Stomach smooth muscle (tissue), 2 donors: ENCODE data around the gene PCDHB6.
"Not testable (repeated sequence)": the region's sequence is repeated elsewhere in the genome, so short reads cannot be mapped to it uniquely, and the experiment has no call there.

Experiments
- H3K27ac ChIP-seq: one replicate; pipeline ENCODE4 v1.7.0; 2013; ENCODE audit warnings: mild to moderate bottlenecking, low read length, inconsistent platforms
- H3K27me3 ChIP-seq, 2 donors: one replicate each; pipeline ENCODE4 v1.7.0; 2013; ENCODE audit warnings: low read length in 2 of 2; ENCODE audit not compliant: insufficient read depth in 2 of 2, control insufficient read depth in 1 of 2
- H3K36me3 ChIP-seq, 2 donors: one replicate each; pipeline ENCODE4 v1.7.0; 2013; ENCODE audit warnings: low read length in 2 of 2; ENCODE audit not compliant: control insufficient read depth in 2 of 2, insufficient read depth in 2 of 2
- H3K4me1 ChIP-seq: one replicate; pipeline ENCODE4 v1.7.0; 2013; ENCODE audit warnings: low read length; ENCODE audit not compliant: control insufficient read depth, insufficient read depth
- H3K4me3 ChIP-seq, 2 donors: one replicate each; pipeline ENCODE4 v1.7.0; 2013; ENCODE audit warnings: low read length in 2 of 2
- H3K9ac ChIP-seq, 2 donors: one replicate each; pipeline ENCODE4 v1.7.0; 2013; ENCODE audit warnings: low read length in 2 of 2, mild to moderate bottlenecking in 1 of 2
- H3K9me3 ChIP-seq, 2 donors: one replicate each; pipeline ENCODE4 v1.7.0; 2013; ENCODE audit warnings: low read length in 2 of 2; ENCODE audit not compliant: control insufficient read depth in 2 of 2
- donor health status: healthy.
- donor health status: Pancreatic carcinoma.

Gene PCDHB6

GRCh38 chr5:141127305-141127704, 22.6 kb upstream of the PCDHB6 start:
- no peaks in the 10 kb centered on the region for H3K4me1 ChIP-seq
- no peaks in the 10 kb centered on the region for H3K36me3 ChIP-seq
- H3K4me3 ChIP-seq: no peak overlapping the region
- peaks cover 0 to 2% of the 10 kb centered on the region in 2 donors for H3K27me3 ChIP-seq
- H3K9me3 ChIP-seq: peaks cover 0 to 7% of the 10 kb centered on the region in 2 donors
- H3K27ac ChIP-seq: no peak overlapping the region
- H3K9ac ChIP-seq: no peak overlapping the region

GRCh38 chr5:141135030-141135717, 14.7 kb upstream of the PCDHB6 start, which contains the start of gene PCDHB5:
Gene PCDHB5, plus strand, starts transcription at chr5:141135206. Its CDS starts 229 bp downstream, at chr5:141135435.
- Histone ChIP-seq H3K27me3 (no peaks in the 10 kb centered on the region), H3K9ac (peak within 1 kb of the TSS in 1 of 2 donors; percentile 60), H3K4me1 (no peaks in the 10 kb centered on the region), H3K36me3 (no peaks in the 10 kb centered on the region), H3K4me3 (peak within 1 kb of the TSS; percentile 64), H3K9me3 (peaks cover 16 to 26% of the 10 kb centered on the region in 2 donors), H3K27ac (no peak within 1 kb of the TSS)

- H3K9me3 ChIP-seq: peaks cover 16 to 26% of the 10 kb centered on the region in 2 donors
Observed at GRCh38 chr5:141135718-141136266, 14.1 kb upstream of the PCDHB6 start.

GRCh38 chr5:141137346-141137745, 12.5 kb upstream of the PCDHB6 start:
- H3K4me3 ChIP-seq, H3K27ac ChIP-seq, H3K27me3 ChIP-seq, H3K9ac ChIP-seq, H3K36me3 ChIP-seq, H3K4me1 ChIP-seq: not testable (repeated sequence)
- H3K9me3 ChIP-seq: peaks cover 17 to 27% of the 10 kb centered on the region in 2 donors

More at GRCh38 chr5:141135718-141136266, 14.1 kb upstream of the PCDHB6 start:
- no peaks in the 10 kb centered on the region for H3K4me1 ChIP-seq
- no peaks in the 10 kb centered on the region for H3K27me3 ChIP-seq
- H3K4me3 ChIP-seq: peak overlapping the region; percentile 64
- no peak overlapping the region for H3K9ac ChIP-seq
- no peak overlapping the region for H3K27ac ChIP-seq
- H3K36me3 ChIP-seq: no peaks in the 10 kb centered on the region

GRCh38 chr5:141150224-141150992, 551 bp downstream of the PCDHB6 start:
- Histone ChIP-seq H3K9me3 (peaks cover 15 to 26% of the 10 kb centered on the region in 2 donors), H3K4me1 (no peaks in the 10 kb centered on the region), H3K27me3 (peaks cover 4 to 6% of the 10 kb centered on the region in 2 donors), H3K27ac (no peak overlapping the region), H3K9ac (no peak overlapping the region), H3K36me3 (no peaks in the 10 kb centered on the region), H3K4me3 (peak overlapping the region; percentile 44 to 46)

- Histone ChIP-seq H3K4me3 (no peak overlapping the region), H3K4me1 (no peaks in the 10 kb centered on the region), H3K9ac (no peak overlapping the region), H3K9me3 (peaks cover 18 to 29% of the 10 kb centered on the region in 2 donors), H3K27ac (no peak overlapping the region), H3K36me3 (no peaks in the 10 kb centered on the region), H3K27me3 (peaks cover 4 to 6% of the 10 kb centered on the region in 2 donors)
Observed at GRCh38 chr5:141150993-141151325, 1.1 kb downstream of the PCDHB6 start.

- H3K27me3 ChIP-seq, H3K4me1 ChIP-seq, H3K27ac ChIP-seq, H3K4me3 ChIP-seq, H3K36me3 ChIP-seq, H3K9ac ChIP-seq: not testable (repeated sequence)
- peaks cover 20 to 34% of the 10 kb centered on the region in 2 donors for H3K9me3 ChIP-seq
Observed at GRCh38 chr5:141151632-141152031, 1.8 kb downstream of the PCDHB6 start.

- H3K9me3 ChIP-seq: peaks cover 23 to 39% of the 10 kb centered on the region in 2 donors
- not testable (repeated sequence) for H3K27me3 ChIP-seq, H3K4me1 ChIP-seq, H3K4me3 ChIP-seq, H3K27ac ChIP-seq, H3K9ac ChIP-seq, H3K36me3 ChIP-seq
Observed at GRCh38 chr5:141152096-141152495, 2.2 kb downstream of the PCDHB6 start.

- no peak overlapping the region for H3K4me3 ChIP-seq
- H3K36me3 ChIP-seq: no peaks in the 10 kb centered on the region
- H3K4me1 ChIP-seq: no peaks in the 10 kb centered on the region
- no peak overlapping the region for H3K27ac ChIP-seq
- no peak overlapping the region for H3K9ac ChIP-seq
- H3K27me3 ChIP-seq: peaks cover 2 to 3% of the 10 kb centered on the region in 2 donors
- peaks cover 25 to 35% of the 10 kb centered on the region in 2 donors for H3K9me3 ChIP-seq
Observed at GRCh38 chr5:141155540-141156374, 5.9 kb downstream of the PCDHB6 start.

- H3K4me1 ChIP-seq, H3K4me3 ChIP-seq, H3K9ac ChIP-seq, H3K36me3 ChIP-seq, H3K27me3 ChIP-seq, H3K27ac ChIP-seq: not testable (repeated sequence)
- peaks cover 22 to 26% of the 10 kb centered on the region in 2 donors for H3K9me3 ChIP-seq
Observed at GRCh38 chr5:141157356-141157755, 7.5 kb downstream of the PCDHB6 start.
